Breast epithelium (tissue), 3 donors: ENCODE measurements around the gene KCTD11.

Source experiments
- POLR2A ChIP-seq: fragments of 450-650 bp; IDR thresholded peaks from one replicate; pipeline ENCODE4 v1.6.1; 2016; ENCODE audit warnings: antibody characterized with exemption, mild to moderate bottlenecking, moderate library complexity
- POLR2AphosphoS5 ChIP-seq, 3 donors: sonication (generic); formaldehyde crosslinking; IDR thresholded peaks; one replicate each; pipeline ENCODE4 v1.6.1; 2017; ENCODE audit warnings: antibody characterized with exemption in 3 of 3
- TF ChIP-seq, protein P1 (sequence below), 3 donors: fragments of 450-650 bp; IDR thresholded peaks; one replicate each; pipeline ENCODE4 v1.5.1; 2016 to 2017; ENCODE audit warnings: antibody characterized with exemption in 3 of 3, mild to moderate bottlenecking in 3 of 3, moderate library complexity in 3 of 3

DNA sequence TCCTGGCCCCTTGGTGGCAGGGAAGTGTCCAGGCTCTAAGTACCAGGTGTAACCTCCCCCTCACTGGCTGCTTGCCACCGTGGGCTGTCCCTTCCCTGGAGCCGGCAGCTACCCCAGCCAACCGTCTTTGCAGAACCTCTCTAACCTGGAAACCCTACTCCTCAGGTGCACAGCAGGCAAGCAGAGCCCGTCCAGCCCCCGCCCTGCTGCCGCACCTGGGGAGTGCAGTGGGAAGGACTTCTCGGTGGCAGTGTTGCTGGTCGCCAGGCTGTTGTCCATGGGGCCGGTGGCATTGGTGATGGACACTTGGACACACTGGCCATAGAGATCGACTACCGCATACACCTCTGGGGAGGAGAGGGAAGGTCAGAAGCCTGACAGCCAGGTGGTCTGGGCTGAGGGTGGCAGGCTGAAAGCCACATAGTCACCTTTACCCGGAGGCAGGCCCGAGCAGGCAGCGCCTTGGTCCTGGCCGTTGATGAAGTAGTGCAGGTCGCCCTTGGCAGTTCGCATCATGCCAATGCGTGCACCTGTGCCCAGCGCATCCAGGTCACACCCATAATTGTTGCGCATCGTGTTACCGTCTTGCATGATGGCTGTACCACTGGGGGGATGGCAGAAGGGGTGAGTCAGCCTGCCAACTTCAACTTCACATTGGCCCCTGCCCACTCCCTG is 29.3 kb upstream of the KCTD11 start:
- TF ChIP-seq, protein P1, sequence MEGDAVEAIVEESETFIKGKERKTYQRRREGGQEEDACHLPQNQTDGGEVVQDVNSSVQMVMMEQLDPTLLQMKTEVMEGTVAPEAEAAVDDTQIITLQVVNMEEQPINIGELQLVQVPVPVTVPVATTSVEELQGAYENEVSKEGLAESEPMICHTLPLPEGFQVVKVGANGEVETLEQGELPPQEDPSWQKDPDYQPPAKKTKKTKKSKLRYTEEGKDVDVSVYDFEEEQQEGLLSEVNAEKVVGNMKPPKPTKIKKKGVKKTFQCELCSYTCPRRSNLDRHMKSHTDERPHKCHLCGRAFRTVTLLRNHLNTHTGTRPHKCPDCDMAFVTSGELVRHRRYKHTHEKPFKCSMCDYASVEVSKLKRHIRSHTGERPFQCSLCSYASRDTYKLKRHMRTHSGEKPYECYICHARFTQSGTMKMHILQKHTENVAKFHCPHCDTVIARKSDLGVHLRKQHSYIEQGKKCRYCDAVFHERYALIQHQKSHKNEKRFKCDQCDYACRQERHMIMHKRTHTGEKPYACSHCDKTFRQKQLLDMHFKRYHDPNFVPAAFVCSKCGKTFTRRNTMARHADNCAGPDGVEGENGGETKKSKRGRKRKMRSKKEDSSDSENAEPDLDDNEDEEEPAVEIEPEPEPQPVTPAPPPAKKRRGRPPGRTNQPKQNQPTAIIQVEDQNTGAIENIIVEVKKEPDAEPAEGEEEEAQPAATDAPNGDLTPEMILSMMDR (IDR thresholded peaks at IDR 0.05), result no peak
- no peak for TF ChIP-seq POLR2A
- no peak for TF ChIP-seq POLR2AphosphoS5 (IDR thresholded peaks at IDR 0.05)
